Measurements from ENCODE around the gene NEUROG2.
"Not testable (repeated sequence)": the region's sequence is repeated elsewhere in the genome, so short reads cannot be mapped to it uniquely, and the experiment has no call there.

NEUROG2 gene

DNA sequence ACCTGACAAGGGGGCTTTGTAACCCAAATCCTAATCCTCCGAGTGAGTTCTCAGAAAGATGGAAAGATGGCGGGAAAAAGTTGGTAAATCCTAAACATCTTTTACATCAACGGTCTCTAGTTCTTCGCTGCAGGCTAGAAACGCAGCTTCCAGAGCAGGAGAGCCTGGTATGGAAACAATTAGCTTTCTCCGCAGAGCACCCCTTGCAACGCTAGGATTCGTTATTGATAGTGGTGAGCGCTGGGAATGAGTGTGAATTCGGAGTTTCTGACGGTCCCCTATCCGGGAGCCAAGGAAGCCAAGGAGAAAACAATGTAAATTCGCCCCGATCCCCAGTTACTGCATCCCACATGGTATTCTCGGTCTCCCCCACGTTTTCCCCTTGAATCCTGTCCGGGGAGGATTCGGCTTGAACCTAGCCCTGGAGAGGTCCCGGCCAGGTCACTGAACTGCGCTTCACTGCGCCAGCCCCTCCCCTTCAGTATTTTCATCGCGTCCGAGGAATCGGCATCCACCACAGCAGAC, 4.7 kb upstream of the NEUROG2 start:
- no peak for DNase-seq

DNA sequence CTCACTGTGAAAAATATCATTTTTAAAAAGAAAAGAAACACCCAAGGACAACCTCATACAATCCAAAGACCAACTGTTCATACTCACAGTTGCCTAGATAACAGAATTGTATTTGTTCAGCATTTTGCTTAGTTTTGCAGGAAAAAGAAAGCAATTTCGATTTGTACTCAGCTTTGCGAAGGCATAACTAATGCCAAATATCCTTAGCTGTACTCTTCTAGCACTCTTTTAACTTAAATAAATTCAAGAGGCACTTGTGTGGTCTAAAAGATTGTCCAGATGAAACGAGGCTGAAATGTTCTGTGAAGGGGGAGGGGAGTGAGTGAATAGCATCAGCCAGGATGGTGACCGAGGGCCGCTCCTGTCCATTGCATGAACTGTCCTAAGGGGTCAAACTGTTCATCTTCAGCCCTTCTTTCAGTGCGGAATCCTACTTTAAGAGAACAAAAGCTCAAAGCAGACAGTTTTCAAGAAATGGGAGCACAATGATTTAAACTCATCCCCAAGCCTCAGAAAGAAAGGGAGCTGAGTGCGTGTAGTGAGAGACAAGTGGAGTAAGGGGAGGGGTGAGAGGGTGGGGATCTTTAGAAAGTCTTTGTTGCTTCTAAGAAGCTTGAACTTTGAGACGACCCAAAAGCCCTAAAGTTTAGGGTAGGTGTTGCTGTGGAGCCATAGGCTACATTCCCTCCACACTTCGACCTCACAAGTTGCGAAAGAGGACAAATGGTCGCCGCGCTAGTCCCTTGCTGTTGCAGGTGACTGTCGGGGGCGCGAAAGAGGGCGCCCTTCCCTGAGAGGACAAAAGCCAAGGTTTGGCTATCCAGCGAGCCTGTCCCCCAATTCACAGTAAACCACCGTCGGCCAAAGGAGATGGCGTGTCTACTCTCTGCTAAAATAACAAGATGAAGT, 4.0 kb upstream of the NEUROG2 start:
- DNase-seq: no peak

DNA sequence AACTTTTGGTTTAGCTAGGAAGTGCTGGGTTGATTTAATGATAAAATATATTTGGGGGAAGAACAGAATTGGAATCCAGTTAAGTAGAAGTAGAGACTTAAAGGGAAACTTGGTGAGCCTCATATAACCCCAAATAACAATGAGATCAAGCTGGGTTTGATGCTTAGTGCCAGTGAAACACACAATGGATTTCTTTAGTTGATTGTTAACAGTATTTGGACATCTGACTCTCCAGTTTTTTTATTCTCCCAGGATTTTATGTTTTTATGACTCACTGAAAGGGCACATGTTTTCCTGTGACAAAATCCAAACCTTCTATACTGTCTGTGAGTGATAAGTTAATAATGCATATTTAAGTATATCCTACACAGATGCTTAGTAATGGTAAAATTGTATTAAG, 2.7 kb upstream of the NEUROG2 start:
- DNase-seq: no peak

DNA sequence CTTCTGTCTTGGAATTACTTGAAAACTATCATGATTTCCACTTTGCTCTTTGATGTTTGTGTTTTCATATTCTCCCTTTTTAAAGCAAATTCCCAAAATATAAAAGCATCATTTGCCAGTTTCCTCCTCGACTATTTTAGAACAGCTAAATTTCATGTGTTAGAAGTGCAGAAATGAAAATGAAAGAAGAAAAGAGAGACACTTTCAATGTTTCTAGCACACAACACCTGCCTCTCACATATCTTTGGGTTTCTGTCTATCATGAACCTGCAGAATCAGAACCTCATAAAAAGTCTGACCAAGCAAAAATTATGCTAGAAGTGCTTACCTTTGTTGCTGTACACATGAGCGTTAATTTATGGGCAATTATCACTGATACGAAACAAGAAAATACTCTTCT, 1.9 kb upstream of the NEUROG2 start:
- no peak for DNase-seq

DNA sequence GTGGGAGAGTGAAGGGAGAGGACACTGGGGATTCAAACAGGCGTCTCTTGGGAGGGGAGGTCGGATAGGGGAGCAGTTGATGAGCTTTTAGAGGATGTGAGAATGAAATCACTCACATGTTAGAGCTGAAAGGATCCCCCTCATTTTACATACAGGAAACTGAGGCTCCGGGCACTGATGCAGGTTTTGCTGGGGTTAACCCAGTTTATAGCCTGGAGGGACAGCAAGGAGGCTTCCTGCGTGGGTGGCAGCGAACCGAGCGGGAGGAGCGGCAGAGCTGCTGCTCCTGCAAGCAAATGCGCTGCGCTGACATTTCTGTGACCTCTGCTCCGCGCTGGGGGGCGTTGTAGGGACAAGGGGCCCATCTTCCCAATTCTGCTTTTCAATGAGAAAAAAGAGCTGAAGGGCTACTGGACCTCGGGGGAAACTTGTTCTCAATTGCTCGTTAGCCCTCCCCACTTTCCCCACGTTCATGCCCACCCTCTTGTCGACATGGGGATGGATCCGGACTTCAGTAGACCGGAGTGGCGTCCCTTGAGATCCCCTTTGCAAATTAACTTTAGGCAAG, 1.2 kb upstream of the NEUROG2 start:
- no peak for DNase-seq

DNA sequence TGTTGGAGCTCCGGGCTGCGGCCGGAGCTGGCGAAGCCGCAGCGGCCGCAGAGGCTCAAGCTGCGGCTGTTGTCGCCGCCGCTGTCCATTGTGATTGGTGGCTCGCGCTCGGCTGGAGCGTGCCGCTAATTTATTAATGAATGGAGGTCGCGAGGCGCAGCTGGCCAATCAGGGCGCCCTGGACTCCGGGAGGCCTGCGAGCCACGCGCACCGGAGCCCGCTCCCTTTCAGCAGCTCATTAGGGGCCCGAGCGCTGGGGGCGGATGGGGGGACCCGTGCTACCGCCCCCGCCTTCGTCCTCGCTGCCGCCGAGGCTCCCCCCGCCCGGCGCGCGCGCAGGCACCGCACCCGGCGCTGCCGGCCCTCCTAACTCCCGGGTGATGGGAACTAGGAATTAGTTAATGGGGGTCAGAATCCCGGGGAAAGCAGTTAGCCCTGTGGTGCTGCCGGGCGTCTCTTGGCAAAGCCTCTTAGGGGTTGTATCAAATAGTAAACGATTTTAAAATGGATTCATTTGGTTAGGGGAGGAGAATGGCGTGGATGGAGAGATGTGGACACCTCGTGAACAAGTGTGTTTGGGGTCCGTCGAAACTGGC, 589 bp upstream of the NEUROG2 start:
- no peak for DNase-seq

DNA sequence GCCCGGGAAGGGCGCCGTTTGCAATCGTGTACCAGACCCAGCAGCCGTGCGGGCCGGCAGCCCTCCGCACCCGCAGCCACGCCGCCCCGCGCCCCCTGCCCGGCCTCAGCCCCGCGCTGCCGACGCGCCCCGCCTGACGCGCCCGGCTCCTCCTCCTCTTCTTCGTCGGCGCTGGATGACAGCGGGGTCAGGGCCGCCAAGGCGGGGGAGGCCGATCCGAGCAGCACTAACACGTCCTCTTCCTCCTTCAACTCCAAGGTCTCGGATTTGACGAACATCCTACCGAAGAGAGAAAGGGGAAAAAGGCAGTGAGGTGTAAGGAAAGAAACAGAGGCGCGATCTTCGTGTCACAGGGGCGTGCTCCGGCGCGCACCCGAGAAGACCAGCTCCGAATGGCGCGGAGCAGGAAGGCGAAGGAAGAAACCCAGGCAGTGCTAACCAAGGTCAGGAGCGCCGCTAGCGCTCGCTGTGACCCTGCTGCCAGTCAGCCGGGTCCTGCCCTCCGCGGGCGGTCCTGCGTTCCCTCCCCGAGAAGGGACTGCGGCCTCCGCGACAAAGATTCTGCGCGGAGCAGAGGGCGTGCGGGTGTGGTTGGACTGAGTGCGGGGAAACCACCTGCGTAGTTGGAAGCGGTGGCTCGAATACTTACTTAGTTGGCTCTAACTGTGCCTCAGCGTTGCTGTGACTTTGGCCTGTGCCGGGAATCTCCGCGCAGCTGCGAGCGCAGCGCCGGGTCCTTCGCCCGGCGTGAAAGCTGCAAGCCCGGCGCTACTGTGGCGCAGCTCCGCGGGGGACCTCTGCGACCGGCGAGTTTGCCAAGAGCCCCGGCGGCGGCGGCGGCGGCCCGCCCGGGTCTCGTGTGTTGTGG, 548 bp downstream of the NEUROG2 start:
- no peak for DNase-seq

DNA sequence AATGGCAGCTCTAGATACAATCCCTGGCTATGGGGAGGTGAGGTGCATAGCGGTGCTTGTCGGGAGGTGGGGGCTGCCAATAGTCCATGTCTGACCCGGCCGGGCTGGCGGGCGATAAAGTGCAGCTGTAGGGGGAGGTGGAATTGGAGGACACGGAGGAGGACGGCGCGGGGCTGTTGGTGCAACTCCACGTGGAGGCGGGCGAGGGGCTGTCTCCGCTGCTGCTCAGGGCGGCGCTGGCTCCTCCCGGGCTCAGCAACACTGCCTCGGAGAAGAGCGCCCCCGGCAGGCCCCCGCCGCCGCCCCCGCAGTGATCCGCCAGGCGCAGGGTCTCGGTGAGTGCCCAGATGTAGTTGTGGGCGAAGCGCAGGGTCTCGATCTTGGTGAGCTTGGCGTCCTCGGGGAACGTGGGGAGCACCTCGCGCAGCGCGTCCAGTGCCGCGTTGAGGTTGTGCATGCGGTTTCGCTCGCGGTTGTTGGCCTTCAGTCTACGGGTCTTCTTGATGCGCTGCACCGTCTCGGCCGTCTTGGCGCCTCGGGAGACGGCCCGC, 1.3 kb downstream of the NEUROG2 start:
- DNase-seq: no peak

DNA sequence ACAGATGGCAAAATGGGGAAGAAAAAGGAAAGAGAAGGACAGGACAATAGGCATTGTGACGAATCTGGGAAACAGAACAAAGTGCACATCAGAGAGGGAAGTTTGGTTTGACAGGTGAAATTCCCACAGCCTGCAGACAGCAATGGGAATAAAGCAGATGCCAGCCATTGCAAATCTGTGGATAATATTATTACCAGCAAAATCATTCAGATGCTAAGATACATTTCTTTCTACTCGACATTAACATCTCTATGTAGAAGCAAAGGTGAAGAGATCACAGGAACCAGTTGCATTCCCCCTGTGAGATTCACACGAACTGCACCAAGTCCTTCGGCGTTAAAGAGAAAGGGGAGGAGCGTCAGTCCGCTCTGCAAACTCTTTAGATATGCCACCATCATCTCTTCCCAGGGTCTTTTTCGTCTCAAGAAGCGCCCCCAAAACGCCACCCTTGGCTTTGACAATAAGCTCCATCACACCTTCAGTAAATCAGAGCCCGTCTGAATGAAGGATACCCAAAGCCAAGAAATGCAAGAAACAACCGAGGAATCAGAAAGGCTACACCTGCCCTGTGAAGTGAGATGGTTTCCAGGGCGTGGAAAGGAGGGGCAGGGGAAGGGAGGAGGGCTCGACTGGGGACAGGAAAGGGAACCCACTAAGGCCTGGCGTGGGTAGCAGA, 1.9 kb downstream of the NEUROG2 start:
- no peak for DNase-seq

DNA sequence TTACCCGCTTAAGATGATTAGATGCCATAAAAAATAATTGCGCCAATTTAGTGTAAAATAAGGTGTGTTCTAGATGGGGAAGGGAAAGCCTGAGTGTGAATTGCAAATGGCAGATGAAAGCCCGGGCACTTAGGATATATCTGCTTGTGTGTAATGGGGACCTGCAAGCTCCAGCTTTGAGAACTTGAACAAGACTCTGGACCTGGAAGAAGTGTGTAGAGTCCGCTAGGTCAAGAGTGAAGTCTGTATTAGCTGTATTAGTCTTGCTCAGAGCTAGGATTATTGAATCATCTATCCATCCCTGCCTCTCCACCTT, 4.2 kb downstream of the NEUROG2 start:
- DNase-seq: no peak

DNA sequence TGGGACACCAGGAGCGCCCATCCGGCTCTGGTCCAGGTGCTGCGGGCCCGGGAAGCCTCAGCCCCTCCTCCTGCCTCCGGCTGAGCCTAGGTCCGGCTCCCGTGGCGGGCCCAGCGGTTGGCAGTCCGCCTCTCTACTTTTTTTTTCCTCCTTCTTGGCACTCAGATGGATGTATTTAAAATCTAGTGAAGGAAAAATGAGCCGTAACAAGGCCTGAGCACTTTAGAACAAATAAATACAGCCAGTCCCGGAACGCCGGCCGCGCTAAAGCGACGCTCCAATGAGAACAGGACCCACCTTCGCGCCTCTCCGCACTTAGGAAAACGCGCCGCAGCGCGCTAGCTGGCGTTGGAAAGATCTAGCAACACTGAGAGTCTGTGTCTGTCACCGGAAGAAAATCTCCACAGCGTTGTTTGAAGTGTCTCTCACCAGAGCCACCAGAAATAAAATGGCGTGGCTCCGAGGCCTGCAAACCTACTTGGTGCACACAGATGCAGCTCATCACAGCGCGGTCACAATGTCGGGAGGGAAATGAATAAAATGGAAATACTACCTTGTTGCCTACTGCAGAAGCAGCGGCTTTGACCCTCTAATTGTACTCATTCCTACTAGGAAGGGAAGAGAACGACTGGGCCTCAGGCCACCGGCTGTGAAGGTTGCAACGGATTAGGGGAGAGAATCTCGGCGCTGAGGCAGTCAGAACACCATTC, 4.7 kb downstream of the NEUROG2 start:
- no peak for DNase-seq

DNA sequence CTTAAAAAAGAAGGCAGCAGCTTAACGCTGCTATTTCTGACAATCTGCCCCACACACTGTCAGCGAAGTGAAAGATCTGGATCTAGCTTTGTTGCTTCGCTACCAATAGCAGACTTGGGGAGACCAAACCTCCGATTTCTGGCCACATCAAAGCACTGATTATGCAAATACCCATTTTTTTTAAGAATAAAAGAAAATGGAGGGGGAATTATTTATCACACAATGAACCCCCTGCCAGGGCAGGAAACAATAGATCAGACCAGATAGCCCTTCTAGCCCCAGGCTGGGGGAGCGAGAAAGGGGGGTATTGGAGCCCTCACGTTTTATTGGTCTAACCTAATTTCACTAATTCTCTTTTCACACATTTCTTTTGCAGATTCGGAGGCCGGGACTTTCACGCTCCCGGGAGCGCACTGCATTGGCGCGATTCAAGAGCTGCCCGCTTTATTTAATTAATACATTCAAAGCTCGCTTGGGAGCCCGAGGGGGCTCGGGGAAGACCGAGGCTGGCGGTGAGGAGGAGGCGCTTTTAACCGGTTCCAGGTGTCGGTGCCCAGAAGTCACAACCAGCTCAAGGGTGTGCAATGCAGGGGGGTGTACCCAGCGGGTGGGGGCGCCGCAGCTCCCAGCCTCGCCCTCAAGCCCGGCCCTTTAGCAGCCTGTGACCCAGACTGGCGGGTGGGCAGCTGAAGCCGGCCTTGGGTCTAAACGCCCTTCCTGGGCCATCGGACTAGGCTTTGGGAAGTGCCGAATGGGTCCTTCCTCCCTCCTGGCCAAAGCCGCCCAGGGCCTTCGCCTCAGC, 5.5 kb downstream of the NEUROG2 start:
- DNase-seq: no peak

DNA sequence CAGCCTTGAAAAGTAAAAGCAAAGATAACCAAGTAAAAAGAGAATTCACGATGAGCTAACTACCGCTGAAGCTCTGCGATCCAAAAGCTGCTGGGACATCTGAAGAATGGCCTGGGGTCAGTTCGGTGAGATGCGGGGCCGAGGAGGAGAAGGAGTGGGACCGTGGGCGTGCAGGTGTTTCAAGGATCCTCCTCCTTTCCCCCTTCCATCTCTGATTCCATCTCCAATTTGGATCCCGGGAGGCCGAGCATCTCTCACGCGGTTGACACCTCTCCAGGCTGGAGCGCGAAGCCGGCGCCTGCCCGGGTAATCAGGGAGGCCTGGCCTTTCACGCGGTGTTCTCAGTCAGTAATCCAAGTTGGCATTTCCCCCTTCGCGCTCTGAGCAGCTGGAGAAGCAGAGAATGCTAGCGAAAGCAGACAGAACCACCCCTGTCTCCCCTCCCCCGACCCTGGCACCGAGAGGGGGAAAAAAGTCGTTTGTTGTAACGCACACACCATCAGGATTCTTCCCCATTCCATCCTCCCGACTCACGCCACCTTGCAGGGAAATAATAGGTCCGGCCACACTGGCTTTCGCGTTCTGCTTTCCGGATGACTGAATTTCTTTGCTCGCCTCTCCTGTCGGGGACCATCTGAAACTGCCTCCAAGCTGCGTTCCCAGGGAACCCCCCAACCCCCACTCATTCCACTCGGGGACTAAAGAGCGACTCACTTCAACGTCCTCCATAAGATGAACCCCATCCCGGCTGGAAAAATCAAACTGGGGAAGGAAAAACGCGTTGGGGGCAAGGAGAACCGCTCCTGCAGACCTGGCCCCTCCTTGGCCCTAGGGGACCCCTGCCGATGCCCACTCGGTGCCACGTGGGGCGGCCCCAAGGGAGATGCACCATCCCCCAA, 6.5 kb downstream of the NEUROG2 start:
- DNase-seq: no peak

DNA sequence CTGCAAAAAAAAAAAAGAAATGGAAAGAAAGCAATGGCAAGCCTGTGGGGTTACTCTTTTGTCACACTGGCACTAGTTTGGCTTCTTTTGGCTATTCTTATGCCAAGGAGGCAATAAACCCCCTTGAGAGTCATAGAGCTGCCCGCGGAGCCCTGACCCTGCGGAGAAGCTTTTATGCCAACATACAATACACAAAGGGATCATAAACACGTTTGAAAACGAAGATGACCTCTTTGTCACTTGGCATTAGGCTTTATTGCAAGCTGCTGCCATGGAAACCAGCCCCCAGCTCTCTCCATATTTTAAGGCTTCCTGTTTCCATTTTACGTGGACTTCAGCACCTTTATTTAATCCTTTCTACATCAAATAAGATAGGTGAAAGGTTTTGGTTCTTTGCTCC, 7.6 kb downstream of the NEUROG2 start:
- no peak for DNase-seq

DNA sequence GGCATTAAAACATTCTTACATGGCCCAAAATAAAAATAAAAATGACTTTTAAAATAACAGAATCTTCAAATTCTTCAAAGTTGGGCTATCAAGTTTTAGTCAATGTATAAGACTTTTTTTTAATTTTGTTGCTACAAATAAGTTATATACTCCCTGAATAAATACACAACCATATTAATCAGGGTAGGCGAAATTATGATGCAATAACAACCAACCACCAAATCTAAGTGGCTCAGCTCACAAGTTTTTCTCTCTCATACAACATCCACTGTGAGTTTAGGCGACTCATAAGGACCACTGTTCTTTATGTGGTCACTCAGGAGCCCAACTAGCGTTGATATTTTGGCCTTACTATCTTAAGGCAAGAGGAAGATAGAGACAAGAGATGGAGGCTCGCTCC, 11.2 kb downstream of the NEUROG2 start:
- no peak for DNase-seq

DNA sequence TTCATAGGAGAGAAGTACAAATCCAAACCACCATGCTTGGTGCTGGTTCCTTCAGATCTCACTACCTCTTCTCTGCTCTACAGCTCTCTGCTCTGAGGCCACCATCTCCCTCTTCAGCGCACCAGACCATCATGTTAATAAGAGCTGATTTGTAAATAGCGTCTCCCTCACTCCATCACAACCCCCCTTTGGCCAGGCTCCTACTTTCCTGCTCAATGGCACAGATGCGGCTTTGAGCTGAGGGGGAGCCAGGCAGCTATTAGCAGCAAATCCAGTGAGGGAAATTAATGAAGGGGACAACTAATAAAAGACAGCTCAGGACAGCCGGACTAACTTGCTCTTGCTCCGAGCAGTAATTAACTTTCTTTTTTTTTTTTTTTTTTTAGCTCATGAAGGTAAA, 13.1 kb downstream of the NEUROG2 start:
- DNase-seq: no peak

DNA sequence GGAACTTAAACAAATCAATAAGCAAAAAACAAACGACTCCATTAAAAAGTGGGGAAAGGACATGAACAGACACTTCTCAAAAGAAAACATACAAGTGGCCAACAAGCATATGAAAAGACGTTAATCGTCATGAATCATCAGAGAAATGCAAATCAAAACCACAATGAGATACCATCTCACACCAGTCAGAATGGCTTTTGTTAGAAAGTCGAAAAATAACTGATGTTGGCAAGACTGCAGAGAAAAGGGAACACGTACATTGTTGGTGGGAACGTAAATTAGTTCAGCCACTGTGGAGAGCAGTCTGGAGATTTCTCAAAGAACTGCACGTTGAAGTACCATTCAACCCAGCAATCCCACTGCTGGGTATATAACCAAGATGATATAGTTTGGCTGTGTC, 23.7 kb downstream of the NEUROG2 start:
- no peak for DNase-seq

DNA sequence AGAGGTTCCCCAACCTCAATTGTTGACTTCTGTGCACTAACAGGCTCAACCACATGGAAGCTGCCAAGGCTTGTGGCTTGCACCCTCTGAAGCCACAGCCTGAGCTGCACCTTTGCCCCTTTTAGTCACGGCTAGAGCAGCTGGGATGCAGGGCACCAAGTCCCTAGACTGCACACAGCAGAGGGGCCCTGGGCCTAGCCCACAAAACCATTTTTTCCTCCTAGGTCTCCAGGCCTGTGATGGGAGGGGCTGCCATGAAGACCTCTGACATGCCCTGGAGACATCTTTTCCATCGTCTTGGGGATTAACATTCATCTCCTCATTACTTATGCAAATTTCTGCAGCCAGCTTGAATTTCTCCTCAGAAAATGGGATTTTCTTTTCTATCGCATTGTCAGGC, 25.2 kb downstream of the NEUROG2 start:
- DNase-seq: not testable (repeated sequence)

DNA sequence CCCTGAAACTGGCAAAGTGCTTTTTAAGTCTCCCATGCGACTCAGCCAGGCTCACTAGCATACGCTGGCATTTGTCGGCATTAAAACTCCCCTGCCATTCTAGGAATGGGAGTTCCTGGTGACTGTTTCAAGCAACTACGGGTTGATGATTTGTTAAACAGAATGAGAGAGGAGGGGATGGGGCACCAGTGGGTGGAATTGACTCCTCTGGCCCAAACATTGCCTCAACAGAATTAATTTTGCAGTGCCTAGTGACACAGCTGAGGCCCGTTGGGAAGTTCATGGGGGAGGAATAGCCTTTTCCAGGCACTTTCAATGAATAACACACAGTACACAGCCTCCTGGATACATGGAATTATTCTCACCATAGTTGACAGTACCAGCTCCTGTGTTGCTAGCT, 30.1 kb downstream of the NEUROG2 start:
- no peak for DNase-seq

DNA sequence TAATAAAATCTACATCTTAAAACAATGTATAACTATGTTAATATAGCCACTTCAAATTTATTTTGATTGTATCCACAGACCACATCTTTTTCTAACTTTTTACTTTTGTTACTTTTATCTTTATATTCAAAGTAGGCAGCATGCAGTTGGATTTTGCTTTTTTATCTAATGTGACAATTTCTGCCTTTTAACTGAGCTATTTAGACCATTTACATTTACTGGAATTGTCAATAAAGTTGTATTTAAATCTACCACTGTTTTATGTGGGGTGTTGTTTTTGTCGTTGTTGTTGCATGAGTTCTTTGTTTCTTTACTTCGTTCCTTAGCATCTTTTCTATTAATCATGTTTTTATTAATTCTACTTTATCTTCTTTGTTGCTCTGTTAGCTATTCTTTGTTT, 42.0 kb downstream of the NEUROG2 start:
- no peak for DNase-seq
